ENCODE measurements around the gene RFNG. TPM values are rescaled to one million over a fixed set of nuclear protein-coding genes. Genes with fewer than 3 reads are reported as not detected.
A peak's percentile ranks its signal among the peaks of the same experiment; 100 is the strongest.

Gene RFNG
- total and polyA plus RNA-seq, 2 of the 13 experiments (the other 11 are each of a cell fraction or from before 2014, with no cell fraction given) = 61.4 to 64.0 TPM

DNA sequence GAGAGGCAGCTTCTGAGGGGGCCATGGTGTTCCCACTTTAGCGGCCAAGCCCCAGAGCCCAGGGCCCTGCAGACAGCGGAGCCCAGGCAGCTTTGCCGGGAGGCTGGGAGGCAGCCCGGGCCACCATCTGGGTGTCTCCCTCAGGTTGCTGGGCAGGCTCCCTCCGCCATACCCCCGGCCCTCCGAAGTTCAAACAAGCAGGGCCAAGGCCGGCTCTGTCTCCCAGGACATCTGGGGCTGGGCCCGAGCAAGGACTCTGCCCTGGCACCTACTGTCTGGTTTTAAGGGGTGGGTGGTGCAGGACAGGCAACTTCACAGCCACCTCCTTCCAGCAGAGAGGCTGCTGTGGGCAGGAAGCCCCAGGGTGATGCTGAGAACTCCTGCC, 11.4 kb upstream of the RFNG start:
- TF ChIP-seq, protein P1, sequence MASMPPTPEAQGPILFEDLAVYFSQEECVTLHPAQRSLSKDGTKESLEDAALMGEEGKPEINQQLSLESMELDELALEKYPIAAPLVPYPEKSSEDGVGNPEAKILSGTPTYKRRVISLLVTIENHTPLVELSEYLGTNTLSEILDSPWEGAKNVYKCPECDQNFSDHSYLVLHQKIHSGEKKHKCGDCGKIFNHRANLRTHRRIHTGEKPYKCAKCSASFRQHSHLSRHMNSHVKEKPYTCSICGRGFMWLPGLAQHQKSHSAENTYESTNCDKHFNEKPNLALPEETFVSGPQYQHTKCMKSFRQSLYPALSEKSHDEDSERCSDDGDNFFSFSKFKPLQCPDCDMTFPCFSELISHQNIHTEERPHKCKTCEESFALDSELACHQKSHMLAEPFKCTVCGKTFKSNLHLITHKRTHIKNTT (CRISPR knock-in tag; IDR thresholded peaks at IDR 0.05) = no peak
- TF ChIP-seq ZNF468 (CRISPR knock-in tag; IDR thresholded peaks at IDR 0.05) = 0 out of 2 replicates have a peak, but pooled peaks have one; percentile 37
- TF ChIP-seq, protein P2, sequence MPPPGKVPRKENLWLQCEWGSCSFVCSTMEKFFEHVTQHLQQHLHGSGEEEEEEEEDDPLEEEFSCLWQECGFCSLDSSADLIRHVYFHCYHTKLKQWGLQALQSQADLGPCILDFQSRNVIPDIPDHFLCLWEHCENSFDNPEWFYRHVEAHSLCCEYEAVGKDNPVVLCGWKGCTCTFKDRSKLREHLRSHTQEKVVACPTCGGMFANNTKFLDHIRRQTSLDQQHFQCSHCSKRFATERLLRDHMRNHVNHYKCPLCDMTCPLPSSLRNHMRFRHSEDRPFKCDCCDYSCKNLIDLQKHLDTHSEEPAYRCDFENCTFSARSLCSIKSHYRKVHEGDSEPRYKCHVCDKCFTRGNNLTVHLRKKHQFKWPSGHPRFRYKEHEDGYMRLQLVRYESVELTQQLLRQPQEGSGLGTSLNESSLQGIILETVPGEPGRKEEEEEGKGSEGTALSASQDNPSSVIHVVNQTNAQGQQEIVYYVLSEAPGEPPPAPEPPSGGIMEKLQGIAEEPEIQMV (CRISPR knock-in tag; IDR thresholded peaks at IDR 0.05; ENCODE audit: low read depth) = no peak
- TF ChIP-seq AGO2 (optimal IDR thresholded peaks at IDR 0.05; ENCODE audit: low read depth, low read length) = peak; percentile 31
- no peak for TF ChIP-seq ZFY (CRISPR knock-in tag; IDR thresholded peaks at IDR 0.05)
- no peak for TF ChIP-seq ARID2 (CRISPR knock-in tag; IDR thresholded peaks at IDR 0.05; ENCODE audit: borderline replicate concordance)
- TF ChIP-seq FLYWCH1 (CRISPR knock-in tag; IDR thresholded peaks at IDR 0.05) = no peak
- no peak for TF ChIP-seq ZNF644 (CRISPR knock-in tag; IDR thresholded peaks at IDR 0.05; ENCODE audit: low read depth)
- TF ChIP-seq HOXA5 (CRISPR knock-in tag; IDR thresholded peaks at IDR 0.05) = no peak
- TF ChIP-seq, protein P3, sequence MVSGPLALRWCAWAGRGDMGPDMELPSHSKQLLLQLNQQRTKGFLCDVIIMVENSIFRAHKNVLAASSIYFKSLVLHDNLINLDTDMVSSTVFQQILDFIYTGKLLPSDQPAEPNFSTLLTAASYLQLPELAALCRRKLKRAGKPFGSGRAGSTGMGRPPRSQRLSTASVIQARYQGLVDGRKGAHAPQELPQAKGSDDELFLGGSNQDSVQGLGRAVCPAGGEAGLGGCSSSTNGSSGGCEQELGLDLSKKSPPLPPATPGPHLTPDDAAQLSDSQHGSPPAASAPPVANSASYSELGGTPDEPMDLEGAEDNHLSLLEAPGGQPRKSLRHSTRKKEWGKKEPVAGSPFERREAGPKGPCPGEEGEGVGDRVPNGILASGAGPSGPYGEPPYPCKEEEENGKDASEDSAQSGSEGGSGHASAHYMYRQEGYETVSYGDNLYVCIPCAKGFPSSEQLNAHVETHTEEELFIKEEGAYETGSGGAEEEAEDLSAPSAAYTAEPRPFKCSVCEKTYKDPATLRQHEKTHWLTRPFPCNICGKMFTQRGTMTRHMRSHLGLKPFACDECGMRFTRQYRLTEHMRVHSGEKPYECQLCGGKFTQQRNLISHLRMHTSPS (CRISPR knock-in tag; IDR thresholded peaks at IDR 0.05; ENCODE audit: low read depth) = no peak
- TF ChIP-seq, protein P4, sequence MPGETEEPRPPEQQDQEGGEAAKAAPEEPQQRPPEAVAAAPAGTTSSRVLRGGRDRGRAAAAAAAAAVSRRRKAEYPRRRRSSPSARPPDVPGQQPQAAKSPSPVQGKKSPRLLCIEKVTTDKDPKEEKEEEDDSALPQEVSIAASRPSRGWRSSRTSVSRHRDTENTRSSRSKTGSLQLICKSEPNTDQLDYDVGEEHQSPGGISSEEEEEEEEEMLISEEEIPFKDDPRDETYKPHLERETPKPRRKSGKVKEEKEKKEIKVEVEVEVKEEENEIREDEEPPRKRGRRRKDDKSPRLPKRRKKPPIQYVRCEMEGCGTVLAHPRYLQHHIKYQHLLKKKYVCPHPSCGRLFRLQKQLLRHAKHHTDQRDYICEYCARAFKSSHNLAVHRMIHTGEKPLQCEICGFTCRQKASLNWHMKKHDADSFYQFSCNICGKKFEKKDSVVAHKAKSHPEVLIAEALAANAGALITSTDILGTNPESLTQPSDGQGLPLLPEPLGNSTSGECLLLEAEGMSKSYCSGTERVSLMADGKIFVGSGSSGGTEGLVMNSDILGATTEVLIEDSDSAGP (CRISPR knock-in tag; IDR thresholded peaks at IDR 0.05; ENCODE audit: borderline replicate concordance) = 0 out of 2 replicates have a peak, but pooled peaks have one; percentile 1
- no peak for TF ChIP-seq ZNF549 (CRISPR knock-in tag; IDR thresholded peaks at IDR 0.05)
- peaks cover 35% of the 10 kb centered on the region for H3K4me1 ChIP-seq (ENCODE audit: insufficient read depth, low read length)
- 100% methylated on average over 1 of the region's 9 CpGs for WGBS (ENCODE audit: low lambda C conversion rate)
- no peak for FAIRE-seq
- intact Hi-C loops (cut with micrococcal nuclease; ENCODE audit: unreplicated experiment) (no loop called here), in situ Hi-C loops (cut with HindIII; ENCODE audit: extremely low pct_ligation_motif_present, low pct_unique_long_range_greater_than_20kb) (no loop called here)
- CTCF ChIA-PET (ENCODE audit: low intra/inter-chr PET ratio, low total read pairs) = no interaction called here
- H2AFZ ChIP-seq (ENCODE audit: low read length) = no peak overlapping the region
- no peak for DNase-seq (ENCODE audit: low spot score)
- no peak overlapping the region for H3K27ac ChIP-seq (ENCODE audit: extremely low read length, insufficient read depth, low read length)
- POLR2A ChIA-PET = interaction anchor here (0.6 to 1.2 kb wide), 3 partner anchors 8 to 21 kb away, joined by 3 read pairs; no protein-coding TSS in a partner anchor
- H3K9ac ChIP-seq (ENCODE audit: insufficient read depth, low read depth, low read length) = no peak overlapping the region
- peaks cover 31 to 54% of the 10 kb centered on the region in 2 experiments for H3K36me3 ChIP-seq (replicated peaks in 1 of 2; ENCODE audit: control insufficient read depth in 1 of 2, insufficient read depth in 2 of 2, low read length in 2 of 2)
- no peak for ATAC-seq
- H4K20me1 ChIP-seq (ENCODE audit: insufficient read depth, low read length) = no peaks in the 10 kb centered on the region
- H3K4me2 ChIP-seq (ENCODE audit: low read depth, low read length) = no peak overlapping the region
- peaks cover 20% of the 10 kb centered on the region for H3K79me2 ChIP-seq (ENCODE audit: insufficient read depth, low read length)
- no peaks in the 10 kb centered on the region for H3K9me3 ChIP-seq (ENCODE audit: low read length)
- H3K27me3 ChIP-seq (ENCODE audit: control insufficient read depth in 1 of 2, insufficient read depth in 2 of 2, low read length in 2 of 2) = no peaks in the 10 kb centered on the region
- no TSS peak for BruUV-seq (replicated peaks)
- no peak overlapping the region for H3K4me3 ChIP-seq (replicated peaks in 1 of 3; ENCODE audit: insufficient read depth in 1 of 3, low read depth in 2 of 3, low read length in 3 of 3)
